ENCODE measurements around the gene MS4A10.

DNA sequence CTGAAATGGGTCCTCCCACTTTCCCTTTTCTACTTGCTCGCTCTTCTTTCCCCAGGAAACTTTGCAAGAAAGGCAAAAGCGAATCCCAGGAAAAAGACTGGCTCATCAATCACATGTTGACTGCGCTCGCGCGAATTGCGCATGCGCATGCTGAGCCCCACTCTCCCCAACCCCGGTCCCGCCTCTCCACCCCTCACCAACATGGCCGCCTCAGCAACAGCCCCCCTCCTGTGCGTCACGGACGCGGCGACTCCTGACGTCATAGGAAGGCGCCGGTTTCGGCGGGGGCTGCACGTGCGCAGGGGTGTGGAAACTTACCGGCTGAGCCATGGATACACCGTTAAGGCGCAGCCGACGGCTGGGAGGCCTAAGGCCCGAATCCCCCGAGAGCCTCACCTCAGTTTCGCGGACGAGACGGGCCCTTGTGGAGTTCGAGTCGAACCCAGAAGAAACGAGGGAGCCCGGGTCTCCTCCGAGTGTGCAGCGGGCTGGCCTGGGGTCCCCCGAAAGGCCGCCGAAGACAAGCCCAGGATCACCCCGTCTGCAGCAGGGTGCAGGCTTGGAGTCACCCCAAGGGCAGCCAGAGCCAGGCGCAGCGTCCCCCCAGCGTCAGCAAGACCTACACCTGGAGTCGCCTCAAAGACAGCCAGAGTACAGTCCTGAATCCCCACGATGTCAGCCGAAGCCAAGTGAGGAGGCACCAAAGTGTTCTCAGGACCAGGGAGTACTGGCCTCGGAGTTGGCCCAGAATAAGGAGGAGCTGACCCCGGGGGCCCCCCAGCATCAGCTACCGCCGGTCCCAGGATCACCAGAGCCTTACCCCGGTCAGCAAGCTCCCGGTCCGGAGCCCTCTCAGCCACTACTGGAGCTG lies 56.9 kb downstream of the MS4A10 start, which contains the start of gene CCDC86:
- TF ChIP-seq, protein P1, sequence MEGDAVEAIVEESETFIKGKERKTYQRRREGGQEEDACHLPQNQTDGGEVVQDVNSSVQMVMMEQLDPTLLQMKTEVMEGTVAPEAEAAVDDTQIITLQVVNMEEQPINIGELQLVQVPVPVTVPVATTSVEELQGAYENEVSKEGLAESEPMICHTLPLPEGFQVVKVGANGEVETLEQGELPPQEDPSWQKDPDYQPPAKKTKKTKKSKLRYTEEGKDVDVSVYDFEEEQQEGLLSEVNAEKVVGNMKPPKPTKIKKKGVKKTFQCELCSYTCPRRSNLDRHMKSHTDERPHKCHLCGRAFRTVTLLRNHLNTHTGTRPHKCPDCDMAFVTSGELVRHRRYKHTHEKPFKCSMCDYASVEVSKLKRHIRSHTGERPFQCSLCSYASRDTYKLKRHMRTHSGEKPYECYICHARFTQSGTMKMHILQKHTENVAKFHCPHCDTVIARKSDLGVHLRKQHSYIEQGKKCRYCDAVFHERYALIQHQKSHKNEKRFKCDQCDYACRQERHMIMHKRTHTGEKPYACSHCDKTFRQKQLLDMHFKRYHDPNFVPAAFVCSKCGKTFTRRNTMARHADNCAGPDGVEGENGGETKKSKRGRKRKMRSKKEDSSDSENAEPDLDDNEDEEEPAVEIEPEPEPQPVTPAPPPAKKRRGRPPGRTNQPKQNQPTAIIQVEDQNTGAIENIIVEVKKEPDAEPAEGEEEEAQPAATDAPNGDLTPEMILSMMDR (IDR thresholded peaks at IDR 0.05 in 2 of 3, conservative IDR thresholded peaks at IDR 0.05 in 1 of 3; ENCODE audit: borderline replicate concordance in 1 of 3, insufficient read depth in 1 of 3, low read depth in 2 of 3, low read length in 2 of 3) = no peak
- no peak for TF ChIP-seq POLR2A (IDR thresholded peaks at IDR 0.05; ENCODE audit: borderline replicate concordance, extremely low read depth, insufficient read depth, insufficient read length)

Data from HCT116 (cell line).